HCT116 (cell line): ENCODE results near the gene GRIN2D.

Experiments used
- ATF3 ChIP-seq: IDR thresholded peaks from 2 replicates; pipeline ENCODE4 v1.6.1; 2012
- ELF1 ChIP-seq: IDR thresholded peaks from 2 replicates; pipeline ENCODE4 v1.6.1; 2012; ENCODE audit warnings: low read depth, borderline replicate concordance
- POLR2A ChIP-seq: IDR thresholded peaks from 2 replicates; pipeline ENCODE4 v1.7.0; 2011; ENCODE audit warnings: borderline replicate concordance; ENCODE audit not compliant: insufficient read depth, insufficient read length; ENCODE audit errors: extremely low read depth
- TCF7L2 ChIP-seq: IDR thresholded peaks from 2 replicates; pipeline ENCODE4 v1.7.0; 2011; ENCODE audit warnings: borderline replicate concordance, inconsistent platforms; ENCODE audit not compliant: insufficient read depth, insufficient read length; ENCODE audit errors: extremely low read depth

GRCh38 chr19:48390188-48391099, 3.0 kb upstream of the GRIN2D start:
- no peak for TF ChIP-seq TCF7L2
- no peak for TF ChIP-seq ELF1
- no peak for TF ChIP-seq ATF3
- no peak for TF ChIP-seq POLR2A
